NCI-H2029 treated with DMSO at 0.1 percent for 48 hours (cell line): Measurements from ENCODE around the gene NPNT.

Experiments
- DNase-seq: peaks from one replicate; lab custom pipeline; 2025; lab: John Stamatoyannopoulos, UW

Gene NPNT

DNA sequence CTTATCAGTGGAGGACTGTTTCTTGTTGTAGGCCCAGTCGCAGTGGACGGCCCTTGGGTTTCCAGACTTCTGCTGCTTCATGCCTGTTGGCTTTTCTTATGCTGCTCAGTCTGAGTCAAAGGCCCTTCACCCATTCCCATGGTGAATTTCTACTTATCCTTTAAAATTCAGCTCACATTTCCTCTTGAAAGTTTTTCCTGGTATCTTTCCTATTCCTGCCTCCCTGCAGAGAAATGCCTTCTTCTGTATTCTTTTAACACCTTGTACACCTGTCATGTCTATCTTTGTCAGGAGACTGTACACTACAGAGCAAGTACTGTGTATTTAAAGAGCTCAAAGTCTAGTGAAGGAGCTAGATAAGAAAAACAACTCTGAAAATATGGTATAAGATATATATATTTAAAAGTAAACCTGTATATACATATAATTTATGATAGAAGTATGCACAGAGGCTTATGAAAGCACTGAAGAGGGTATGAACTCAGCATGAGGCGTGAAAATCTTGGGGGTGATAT lies 22.0 kb downstream of the NPNT start:
- DNase-seq, result no peak

DNA sequence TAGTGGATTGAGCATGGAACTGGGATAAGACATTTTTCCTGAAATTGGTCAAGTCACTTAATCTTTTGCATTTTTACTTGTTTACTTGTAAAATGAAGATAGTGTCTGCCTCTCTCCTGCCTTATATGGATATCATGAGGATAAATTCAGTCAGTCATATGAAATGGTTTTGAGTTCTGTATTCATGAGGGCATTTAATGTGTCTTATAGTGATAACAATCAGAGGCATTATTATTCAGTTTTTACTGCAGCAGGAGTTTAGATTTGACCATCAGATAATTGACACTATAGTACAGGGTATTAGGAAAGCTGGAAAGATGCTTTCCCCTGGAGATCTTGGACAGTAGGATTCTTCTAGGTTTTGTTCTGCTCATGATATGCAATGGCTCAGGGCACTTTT lies 26.0 kb downstream of the NPNT start:
- no peak for DNase-seq

DNA sequence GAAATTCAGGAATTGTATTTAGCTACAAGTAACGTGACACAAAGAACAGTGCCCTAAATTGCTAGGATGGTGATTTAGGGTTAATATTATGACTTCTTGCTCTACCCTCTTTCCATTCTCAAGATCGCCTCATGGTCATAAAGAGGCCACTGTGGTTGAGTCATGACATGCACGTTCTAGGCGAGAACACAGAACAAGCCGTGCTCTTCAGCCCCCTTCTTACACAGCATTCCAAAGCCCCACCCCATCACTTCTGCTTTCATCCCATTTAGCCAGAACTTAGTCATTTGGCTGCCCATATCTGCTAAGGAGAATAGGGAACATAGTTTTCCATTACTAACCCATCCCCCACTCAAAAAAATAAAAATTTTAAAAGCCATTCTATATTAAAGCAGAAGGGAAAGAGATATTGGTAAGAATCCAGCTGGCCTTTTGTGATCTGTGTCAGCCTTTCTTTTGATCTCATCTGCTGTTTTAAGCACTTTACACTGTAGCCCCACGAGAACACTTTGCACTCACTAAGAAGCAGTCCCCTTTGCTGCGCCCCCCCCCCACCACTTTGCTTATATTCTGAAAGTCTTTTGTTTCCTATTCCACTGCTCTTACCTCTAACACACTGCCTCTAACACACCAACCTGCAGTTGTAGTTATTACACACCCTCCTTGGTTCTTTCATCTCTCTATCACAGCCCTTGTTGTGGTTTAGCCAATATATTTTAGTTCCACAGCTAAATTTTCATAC lies 28.4 kb downstream of the NPNT start:
- DNase-seq, result no peak

DNA sequence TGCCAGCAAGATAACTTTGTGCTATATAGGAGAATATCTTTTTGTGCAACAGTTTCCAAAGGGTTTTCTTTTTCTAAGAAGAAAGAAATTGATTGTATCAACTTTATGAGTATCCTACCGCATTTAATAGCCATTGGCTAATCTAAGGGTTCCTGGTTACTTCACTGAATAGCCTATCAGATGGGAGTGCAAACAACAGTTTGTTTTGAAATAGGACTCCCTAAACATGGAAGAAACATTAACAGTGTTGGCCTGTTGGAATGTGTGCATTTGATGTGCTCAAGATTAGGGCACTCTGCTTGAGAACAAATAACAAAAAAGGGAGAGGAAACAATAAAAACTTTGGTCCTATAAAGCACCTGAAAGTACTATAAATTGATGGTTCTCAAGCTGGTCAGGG lies 29.1 kb downstream of the NPNT start:
- DNase-seq, result no peak

DNA sequence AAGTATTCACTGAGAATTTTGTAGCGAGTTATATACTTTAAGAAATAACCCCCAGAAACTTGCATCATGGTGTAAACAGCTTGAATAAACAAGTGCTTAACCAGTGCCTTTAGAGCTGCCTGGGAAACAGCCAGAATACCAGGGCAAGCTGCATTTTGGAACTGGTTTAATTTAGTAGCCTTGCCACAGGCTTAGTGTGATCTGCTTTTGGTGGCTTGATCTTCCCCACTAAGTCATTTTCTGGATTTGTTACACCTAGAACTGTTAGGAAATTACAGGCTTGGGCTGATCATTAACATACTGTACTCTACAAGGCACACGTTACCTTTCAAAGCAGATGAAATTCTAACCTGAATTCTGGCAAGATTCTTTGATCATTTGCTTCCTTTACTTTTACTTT lies 35.4 kb downstream of the NPNT start:
- no peak for DNase-seq

DNA sequence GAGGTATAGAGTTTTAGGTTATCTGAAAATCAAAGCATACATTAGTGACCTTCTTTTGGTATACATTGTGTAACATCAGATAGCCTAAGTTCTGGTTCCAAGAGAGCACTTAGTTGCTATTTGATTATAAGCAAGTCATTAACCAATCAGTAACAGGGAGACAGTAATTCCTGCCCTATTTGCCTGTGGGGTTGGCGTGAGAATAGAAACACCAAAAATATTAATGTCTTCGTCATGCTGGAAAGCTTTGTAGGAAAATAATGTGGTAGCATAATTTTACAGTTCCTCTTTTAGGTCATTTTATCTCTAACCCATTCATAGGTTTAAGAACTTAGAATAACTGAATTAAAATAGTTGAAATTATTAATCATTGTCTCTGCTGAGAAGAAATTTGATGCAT lies 37.8 kb downstream of the NPNT start:
- DNase-seq, result no peak

DNA sequence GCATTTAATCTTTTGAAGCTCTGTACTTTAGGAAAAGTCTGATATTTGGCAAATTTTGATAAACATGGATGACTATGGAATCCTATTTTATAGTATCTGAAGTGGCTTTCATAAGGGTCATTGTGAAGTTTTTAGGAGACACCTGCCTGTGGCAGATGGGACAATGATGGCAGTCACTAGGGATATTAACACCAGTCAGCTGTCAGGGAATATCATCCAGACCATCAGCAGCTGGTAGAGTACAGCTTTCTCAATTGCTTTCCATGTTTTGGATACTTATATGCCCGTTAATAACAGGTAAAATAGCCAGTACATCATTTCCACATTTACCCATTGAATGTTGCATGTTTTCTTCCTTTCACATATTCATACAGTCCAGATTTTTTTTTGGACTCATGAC lies 39.1 kb downstream of the NPNT start:
- DNase-seq, result no peak

DNA sequence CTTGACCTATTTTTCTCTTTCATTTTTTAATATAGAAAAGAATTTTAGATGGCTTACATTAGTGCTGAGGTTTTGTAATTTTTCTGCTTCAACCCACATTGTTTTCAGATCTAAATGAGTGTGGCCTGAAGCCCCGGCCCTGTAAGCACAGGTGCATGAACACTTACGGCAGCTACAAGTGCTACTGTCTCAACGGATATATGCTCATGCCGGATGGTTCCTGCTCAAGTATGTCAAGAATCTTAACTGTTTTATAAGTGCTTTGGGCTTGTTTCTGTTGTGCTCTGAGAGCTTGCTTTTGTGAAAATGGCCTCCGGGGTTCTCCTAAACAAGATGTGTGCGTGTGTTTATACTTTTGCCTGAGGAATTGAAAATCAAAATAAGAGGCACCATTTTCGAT lies 41.6 kb downstream of the NPNT start:
- no peak for DNase-seq

DNA sequence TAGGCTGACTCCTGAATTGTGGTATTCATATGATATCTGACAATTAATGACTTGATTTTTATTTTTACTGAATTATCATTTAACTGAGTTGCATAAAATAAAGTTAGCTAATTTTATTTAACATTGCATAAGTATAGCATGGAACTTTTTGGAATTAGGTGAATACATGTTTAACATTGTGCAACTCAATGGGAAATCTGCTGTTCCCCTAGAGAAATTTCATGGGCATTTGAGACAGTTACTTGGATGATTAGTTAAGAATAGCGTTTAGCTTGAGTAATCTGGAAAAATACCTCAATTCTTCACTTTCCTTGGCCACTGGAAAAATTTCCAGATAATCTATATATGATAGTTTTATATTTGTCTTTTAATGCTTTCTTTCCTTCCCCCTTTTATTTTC lies 42.5 kb downstream of the NPNT start:
- no peak for DNase-seq

DNA sequence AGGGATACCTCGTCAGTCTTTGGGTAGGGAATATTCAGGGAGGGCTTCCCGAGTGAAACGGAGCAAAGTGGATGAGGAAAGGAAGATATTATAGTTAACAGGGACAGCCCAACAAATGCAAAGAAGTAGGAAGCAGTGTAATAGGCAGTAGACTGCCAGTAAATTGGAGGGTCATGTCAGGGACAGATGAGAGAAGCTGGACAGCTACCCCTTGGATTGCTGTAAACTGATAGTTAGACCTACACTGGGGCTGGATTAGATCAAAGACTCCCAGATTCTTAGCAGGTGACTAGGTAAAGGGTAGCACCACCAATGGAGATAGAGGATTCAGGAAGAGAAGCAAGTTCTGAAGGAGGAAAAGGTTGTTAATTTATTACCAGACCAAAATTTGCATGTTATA lies 48.0 kb downstream of the NPNT start:
- DNase-seq, result no peak

DNA sequence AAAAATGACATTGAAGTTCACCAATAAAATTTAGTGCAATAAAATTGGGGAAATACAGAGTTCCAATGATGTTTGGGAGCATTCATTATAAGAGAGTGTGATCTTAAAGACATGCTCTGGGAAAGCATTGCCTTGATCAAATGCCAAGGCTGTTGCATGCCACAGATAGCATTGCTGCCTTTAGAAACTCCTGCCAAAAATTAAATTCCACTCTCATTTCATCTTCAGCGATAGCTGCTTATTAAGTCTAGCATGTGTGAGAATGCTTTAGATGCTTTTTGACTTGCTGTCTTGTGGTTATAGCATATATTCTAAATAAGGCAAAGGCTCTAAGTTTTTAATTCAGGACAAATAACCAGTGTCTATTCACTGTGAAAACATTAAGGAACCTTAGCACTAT lies 49.3 kb downstream of the NPNT start:
- DNase-seq, result no peak

DNA sequence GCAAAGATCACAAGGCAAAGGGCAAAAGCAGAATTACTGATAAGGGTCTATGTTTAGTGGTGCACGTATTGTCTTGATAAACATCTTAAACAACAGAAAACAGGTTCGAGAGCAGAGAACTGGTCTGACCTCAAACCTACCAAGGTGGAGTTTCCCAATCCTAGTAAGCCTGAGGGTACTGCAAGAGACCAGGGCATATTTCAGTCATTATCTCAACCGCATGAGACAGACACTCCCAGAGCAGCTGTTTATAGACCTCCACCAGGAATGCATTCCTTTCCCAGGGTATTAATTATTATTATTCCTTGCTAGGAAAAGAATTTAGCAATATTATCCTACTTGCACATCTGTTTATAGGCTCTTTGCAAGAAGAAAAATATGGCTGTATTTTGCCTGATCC lies 51.5 kb downstream of the NPNT start:
- no peak for DNase-seq

DNA sequence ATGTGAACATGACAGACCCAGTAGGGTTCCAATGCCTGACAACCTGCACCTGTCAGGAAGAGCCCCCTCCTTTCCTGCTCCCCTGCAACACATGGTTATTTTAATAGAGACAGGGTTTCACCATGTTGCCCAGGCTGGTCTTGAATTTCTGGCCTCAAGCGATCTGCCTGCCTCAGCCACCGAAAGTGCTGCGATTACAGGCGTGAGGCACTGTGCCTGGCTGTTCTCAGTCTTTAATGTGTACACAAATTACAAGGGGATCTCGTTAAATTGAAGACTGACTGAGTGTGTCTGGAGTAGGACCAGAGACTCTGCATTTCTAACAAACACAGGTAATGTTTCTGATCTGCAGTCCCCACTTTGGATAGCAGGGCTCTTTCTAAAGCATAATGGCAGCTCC lies 55.4 kb downstream of the NPNT start:
- DNase-seq, result no peak

DNA sequence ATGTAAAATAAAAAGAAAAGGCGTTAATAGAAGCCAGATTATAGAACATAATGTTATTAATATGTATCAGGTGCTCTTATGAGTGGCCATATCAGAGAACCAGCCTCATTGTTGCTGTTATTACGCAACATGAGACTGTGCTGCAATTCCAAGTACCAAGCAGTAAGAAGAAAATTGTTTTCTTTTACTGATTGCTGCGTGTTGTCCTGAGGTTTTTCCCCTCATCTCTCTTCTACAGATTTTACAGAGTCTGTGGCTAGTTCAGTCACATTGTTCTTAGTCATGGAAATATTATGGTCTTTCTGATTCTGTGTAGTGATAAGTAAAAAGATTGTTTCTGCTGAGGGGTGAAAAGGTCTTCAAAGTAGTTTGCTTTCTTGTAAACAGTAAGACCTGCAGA lies 55.9 kb downstream of the NPNT start:
- DNase-seq, result no peak

DNA sequence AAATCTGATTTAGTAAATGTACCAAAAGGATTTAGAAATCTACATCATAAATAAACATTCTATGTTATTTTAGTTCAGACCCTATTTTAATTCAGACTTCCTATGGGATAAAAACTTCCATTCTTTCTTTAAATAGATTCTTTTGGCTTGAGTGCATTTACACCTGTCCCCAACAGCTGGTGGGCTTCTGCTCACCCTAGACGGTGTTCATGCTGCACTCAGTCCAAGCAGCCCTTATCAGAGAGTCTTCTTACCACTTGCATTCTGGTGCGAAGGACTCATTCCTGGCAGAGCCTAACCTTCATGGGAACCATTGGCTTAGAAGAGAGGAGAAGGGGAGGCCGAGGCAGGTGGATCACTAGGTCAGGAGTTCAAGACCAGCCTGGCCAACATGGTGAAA lies 57.3 kb downstream of the NPNT start:
- no peak for DNase-seq

DNA sequence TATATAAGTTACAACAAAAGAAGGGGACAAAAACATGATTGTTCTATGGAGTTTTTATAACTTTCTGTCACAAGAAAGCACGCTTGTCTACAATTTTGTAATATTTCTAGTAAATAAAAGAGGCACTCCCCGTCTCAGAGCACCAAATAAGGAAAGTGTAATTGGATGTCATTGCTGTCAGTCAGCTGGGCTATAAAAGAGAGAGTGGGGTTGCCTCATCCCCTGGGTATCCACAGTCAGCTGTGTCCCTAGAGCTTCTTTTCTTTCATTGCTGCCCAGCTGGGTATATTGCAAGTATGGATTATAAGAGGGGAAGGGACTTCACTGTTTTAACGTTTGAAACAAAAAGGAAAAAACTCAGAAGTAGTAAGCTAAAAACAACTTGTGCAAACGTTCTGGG lies 61.3 kb downstream of the NPNT start:
- no peak for DNase-seq

DNA sequence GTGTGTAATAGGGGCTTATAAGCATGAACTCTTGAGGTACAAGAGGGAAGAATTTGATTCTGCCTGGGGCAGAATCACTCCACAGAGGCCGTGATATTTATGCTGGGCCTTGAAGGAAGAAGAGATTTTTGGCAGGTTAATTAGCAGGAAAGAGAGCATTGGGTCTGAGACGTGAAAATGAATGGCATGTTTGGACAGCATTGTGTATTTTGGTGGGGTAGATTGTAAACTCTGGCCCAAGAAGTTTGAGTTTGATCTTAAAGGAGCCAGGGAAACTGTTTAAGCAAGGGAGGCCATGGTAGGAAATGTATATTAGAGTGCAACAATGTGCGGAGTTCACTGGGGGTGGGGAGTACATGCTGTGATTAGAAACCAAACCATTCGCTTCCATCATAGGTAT lies 62.4 kb downstream of the NPNT start:
- no peak for DNase-seq

DNA sequence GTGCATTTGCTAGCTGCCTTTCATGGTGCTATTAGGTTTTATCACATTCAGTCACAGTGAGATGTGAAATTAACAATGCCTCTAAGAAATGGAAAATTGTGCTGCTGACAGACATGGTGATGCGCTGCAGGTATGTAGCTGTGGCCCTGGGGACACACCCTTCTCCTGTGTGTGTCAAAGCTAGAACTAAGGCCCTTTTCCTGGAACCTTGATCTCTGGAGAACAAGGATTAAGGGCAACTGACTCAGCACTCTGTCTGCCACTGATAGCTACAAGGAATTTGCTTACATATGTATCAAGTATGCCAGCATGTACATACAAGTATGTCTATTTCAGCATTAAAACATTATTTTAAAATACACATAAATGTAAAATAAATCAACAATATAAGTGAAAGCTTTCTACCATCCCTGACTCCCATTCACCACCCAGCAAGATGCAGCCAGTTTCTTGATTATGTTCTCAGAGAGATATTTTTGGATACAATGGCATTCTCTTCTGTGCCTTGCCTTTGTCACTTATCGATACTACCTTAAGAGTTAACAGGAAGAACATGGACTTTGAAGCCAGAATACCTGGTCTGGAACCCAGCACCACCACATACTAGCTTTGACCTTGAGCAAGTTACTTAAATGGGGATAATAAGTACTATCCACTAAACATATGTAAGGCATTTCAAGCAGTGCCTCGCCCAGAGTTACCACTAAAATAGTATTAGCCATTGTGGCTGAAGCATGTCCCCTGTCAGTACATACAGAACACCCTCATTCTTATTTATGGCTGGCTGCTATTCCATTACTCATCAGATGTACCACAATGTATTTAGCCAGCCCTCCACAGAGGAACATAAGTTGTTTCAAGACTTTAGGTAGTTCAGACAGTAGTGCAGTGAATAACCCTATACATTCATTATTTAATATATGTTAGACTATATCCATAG lies 68.5 kb downstream of the NPNT start:
- DNase-seq, result no peak

DNA sequence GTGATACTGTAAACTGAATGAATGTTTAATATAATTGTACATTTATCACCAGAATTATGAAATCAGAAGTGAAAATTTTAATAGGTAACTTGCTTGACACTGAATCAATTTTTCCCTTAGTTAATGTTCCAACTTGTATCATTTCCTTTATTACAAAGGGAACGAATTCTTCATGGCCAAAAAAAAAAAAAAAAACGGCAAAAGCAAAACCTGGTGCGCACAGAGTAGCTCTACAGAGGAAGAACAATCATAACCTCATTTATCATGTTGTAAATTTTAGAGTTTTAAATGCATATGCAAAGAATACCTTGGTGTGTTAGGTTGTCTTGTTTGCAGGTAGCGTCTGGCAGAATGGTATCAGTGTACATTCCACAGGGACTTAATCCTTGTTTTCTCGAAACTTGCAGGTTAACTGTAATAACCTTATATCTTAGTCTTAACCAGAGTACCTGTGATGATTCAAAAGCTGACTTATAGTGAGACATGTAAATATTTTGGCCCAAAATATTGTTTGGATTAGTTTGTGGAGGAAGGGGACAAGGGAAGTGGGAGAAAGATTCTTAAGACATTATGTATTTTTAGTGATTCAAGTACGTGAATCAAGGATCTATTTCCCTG lies 70.0 kb downstream of the NPNT start:
- no peak for DNase-seq

DNA sequence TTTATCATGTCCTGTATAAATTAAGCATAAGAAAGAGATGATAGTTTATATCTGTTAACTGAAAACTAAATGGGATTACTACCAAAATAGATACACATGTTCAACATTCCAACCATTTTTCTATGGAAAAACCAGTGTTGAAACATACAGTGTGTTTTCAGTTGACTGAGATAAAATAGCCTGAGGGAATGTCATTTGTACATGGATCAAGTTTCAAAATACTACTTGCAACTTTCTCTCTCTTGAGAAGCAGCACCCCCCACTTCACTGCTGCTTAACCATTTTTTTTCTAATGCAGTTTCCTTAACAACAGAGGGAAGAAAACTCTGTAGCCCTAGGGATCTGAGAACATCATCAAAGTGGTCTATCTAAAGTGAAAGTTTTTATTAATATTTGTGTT lies 70.8 kb downstream of the NPNT start:
- no peak for DNase-seq

DNA sequence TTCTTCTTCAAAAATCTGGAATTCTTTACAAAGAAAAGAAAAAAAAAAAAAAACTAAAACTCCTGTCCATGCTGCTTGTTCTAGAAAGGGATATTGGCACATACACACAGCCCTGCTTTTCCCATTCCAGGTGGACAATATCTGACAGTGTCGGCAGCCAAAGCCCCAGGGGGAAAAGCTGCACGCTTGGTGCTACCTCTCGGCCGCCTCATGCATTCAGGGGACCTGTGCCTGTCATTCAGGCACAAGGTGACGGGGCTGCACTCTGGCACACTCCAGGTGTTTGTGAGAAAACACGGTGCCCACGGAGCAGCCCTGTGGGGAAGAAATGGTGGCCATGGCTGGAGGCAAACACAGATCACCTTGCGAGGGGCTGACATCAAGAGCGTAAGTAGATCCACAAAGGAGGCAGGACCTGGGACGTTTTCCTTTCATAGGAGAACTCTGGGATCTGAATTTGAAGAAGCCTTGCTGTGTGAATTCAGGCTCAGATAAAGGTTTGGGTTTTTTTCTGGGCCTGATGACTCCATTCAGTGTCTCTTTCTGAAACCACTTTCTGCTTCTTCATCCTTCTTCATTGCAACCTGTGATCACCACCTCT lies 71.9 kb downstream of the NPNT start:
- no peak for DNase-seq

DNA sequence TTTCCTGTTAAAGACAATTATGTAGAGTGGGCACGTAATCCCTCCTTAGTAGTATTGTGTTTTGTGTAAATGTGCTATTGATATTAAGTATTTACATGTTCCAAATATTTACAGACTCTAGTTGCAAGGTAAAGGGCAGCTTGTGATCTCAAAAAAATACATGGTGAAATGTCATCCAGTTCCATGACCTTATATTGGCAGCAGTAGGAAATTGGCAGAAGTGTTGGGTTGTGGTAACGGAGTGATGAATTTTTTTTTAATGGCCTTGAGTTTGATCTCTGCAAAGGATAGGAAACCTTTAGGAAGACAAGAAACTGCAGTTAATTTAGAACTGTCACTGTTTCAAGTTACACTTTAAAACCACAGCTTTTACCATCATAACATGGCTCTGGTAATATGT lies 74.3 kb downstream of the NPNT start:
- no peak for DNase-seq
